NOMO-1 (cell line): ENCODE results near the gene NEUROG2.
A peak's percentile ranks its signal among the peaks of the same experiment; 100 is the strongest.
"Not testable (repeated sequence)": the region's sequence is repeated elsewhere in the genome, so short reads cannot be mapped to it uniquely, and the experiment has no call there.

Source experiments
- DNase-seq, 2 experiments: peaks; one replicate each; lab custom pipeline; 2025; ENCODE audit not compliant: unreplicated experiment in 2 of 2; lab: John Stamatoyannopoulos, UW

Gene NEUROG2

DNA sequence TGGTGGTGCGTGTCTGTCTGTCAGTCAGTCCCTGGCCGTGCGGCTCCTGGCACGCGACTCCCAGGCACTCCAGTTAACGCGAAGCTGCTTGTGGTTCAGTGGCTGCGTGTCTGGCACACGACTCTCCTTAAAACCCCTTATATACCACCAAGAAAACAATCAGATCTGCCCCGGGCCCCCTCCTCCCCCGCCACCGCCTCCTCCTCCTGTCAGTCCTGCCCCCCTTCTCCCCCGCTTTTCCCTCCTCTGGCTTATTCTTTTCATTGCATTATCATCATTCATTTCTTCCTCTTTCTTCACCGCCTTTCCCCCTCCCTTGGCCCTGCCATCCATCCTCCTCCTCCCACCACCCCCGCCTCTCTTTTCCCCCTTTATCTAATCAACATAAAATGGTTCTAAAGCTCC lies at the start of gene NEUROG2:
Gene NEUROG2, minus strand, starts transcription at position 115 of the 405 bp plus-strand sequence. CDS start 705 bp downstream, outside the sequence.
- no peak for DNase-seq

GRCh38 chr4:112564706-112565270 lies 48.8 kb upstream of the NEUROG2 start:
- no peak for DNase-seq

DNA sequence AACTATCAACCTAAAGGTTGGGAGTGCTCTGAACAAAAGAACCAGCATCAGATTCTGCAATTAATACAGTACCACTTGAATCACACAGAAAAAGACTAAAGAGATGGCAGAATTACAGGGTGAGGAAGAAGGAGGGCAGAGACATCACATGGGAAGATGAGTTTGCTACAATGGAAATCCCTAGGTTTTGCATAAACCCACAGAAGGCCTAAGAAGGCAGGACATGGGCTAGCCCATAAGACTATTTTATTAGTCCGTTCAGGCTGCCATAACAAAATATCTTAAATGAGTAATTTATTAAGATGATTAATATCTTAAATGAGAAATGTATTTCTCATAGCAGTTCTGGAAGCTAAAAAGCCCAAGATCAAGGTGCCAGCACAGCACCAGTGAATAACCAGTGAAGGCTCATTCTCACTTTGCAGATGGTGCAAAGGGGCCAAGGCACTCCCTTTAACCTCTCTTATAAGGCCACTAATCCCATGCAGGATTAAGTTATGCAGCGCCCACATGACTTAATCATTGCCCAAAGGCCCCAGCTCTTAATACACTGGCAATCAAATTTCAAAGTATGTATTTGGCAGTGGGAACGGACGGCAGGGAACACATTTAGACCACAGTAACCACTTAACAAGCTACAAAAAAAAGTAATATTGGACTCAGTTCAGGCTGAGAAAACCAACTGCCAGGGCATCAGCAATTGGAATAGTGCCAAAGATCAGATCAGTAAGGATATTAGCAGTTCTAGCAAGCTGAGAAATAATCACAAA lies 47.6 kb upstream of the NEUROG2 start:
- no peak for DNase-seq

GRCh38 chr4:112562254-112562879 lies 46.4 kb upstream of the NEUROG2 start:
- no peak for DNase-seq

GRCh38 chr4:112560084-112560483 lies 44.1 kb upstream of the NEUROG2 start:
- DNase-seq: peak; percentile 61 to 94

DNA sequence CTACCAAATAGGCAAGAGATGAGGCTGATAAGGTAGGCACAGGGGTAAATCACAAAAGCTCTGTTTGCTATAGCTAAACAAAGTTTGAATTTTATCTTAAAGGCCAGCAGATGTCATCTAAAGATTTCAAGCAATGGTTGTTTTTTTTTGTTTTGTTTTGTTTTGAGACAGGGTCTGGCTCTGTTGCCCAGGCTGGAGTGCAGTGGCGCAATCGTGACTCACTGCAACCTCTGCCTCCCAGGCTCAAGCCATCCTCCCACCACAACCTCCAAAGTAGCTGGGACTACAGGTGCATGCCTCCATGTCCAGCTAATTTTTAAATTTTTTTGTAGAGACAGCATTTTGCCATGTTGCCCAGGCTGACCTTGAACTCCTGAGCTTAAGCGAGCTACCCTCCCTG lies 43.1 kb upstream of the NEUROG2 start:
- DNase-seq: no peak

GRCh38 chr4:112557676-112558411 lies 41.9 kb upstream of the NEUROG2 start:
- no peak for DNase-seq

DNA sequence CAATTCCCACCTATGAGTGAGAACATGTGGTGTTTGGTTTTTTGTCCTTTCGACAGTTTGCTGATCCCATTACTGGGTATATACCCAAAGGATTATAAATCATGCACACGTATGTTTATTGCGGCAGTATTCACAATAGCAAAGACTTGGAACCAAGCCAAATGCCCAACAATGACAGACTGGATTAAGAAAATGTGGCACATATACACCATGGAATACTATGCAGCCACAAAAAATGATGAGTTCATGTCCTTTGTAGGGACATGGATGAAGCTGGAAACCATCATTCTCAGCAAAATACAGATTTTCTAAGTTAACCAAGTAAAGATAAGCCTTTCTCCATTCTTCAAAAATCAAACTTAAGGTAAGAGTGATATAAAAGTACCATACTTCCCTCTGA lies 38.3 kb upstream of the NEUROG2 start:
- DNase-seq: not testable (repeated sequence)

- DNase-seq: no peak
Measured at GRCh38 chr4:112552668-112553067, 36.7 kb upstream of the NEUROG2 start.

DNA sequence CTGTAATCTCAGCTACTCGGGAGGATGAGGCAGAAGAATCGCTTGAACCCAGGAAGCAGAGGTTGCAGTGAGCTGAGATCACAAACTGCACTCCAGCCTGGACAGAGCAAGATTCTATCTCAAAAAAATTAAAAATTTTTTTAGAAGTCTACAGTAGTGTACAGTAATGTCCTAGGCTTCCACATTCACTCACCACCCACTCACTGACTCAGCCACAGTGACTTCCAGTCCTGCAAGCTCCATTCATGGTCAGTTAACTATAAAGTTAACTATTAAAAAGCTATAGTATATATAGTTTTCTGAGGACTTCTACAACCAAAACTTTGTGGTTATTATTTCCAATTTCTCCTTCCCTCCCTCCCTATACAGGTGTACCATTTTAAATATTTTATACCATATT lies 34.7 kb upstream of the NEUROG2 start:
- DNase-seq: no peak

DNA sequence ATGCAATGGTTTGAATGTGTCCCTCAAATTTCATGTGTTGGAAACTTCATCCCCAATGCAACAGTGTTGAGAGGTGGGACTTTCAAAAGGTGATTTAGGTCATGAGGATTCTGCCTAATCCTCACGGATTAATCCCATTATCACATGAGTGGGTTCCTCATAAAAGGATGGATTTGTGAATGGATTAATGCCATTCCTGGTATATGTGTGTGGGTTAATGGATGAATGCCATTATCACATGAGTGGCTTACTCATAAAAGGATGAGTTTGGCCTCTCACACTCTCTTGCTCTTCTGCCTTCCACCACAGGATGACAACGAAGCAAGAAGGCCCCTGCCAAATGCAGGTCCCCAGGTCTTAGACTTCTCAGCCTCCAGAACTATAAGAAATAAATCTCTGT lies 30.5 kb upstream of the NEUROG2 start:
- no peak for DNase-seq

- peak; percentile 33 to 78 for DNase-seq
Measured at GRCh38 chr4:112545346-112545745, 29.4 kb upstream of the NEUROG2 start.

DNA sequence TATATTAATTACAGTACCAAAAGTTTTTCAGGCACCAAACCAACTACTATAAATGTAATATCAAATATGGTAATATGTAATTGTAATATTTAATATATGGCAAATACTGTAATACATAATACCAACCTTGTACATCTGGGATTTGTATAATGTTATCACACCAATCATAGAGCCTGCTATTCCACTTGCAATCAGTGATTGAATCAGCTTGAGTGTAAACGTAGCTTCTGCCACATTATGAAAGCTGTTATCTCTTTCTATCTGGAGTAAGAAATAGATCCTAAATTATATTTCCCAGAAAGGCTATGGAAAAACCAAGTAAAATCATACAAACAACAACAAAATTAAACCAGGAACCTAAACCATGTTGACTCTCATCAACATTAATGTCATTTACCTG lies 24.7 kb upstream of the NEUROG2 start:
- no peak for DNase-seq

DNA sequence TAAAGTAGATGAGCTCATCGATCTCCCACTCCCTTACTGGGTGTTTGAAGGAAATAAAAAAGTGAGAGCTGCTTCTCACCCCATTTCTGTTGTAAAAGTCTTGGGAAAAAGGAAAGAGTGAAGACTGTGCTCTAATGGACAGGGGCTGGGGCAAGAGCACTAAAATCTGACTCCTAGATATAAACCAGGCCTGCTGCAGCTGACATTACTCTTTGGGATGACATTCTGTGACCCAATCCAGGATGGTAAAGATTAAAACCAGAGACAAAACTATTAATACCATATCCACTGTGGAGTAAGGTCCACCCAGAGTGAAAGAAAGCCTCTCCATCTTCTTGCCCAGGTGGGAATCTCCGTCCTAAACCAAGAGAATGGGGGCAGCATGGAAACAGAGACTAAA lies 20.1 kb upstream of the NEUROG2 start:
- DNase-seq: no peak

DNA sequence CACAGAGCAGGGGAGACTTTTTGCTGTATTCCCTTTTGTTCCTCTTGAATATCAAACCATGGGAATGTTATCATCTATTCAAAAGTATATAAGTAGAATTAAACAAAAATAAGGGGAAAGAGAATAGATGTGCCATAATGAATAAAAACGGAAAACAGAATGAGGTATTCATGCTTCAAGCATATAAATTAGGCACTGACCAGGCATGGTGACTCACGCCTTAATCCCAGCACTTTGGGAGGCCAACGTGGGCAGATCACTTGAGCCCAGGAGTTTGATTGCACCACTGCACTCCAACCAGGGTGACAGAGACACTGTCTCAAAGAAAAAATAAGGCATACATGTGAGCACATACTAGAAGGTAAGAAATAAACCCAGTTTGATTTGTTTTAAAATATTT lies 16.3 kb upstream of the NEUROG2 start:
- no peak for DNase-seq

- DNase-seq: no peak
Measured at GRCh38 chr4:112531146-112531545, 15.2 kb upstream of the NEUROG2 start.

GRCh38 chr4:112526061-112526460 lies 10.1 kb upstream of the NEUROG2 start:
- no peak for DNase-seq

DNA sequence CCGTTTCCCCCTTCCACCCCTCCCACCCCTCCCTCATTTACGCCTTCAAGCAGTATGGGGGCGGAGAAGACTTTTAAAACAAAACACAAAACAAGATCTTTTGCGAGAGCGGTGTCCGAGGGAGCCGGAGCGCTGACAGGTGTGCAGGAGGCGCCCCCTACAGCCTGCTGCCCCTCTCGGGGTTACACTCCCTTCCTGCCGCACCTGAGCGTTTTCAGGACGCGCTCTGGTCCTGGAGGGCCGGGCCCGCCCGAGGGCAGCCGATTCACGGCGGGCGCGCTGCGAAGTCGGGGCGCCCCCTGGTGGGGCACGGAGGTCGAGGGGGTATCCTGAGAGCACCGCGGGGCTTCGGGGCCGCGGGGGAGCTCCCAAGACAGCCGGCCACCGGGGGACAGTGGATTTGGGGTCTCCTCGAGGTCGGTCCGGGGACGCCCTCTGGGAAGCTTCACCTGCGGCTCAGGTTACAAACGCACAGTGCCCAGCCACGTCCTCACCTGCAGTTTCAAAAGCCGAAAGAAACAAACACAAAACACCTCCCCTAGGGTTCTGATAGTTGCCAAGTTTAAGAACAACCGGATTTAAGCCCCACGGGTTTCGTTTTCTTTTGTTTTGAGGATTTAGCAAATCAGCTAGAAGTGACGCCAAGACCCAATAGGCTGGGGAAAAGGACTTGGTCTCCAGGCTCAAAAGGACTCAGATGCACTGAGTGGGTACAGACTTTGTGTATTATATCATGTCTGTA lies 8.0 kb upstream of the NEUROG2 start:
- DNase-seq: peak in 1 of 2 experiments; percentile 49

- DNase-seq: peak; percentile 48 to 71
Measured at GRCh38 chr4:112523008-112523721, 7.2 kb upstream of the NEUROG2 start.

DNA sequence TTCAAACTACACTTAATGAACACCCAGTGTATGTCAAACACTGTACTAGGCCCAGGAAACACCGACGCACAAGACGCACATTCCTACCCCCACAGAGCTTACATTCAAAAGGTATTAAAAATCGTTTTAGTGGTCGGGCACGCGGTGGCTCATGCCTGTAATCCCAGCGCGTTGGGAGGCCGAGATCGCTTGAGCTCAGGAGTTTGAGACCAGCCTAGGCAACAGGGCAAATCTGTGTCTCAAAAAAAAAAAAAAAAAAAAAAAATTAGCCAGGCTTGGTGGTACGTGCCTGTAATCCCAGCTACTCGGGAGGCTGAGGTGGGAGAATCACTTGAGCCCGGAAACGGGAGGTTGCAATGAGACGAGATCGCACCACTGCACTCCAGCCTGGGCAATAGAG lies 6.5 kb upstream of the NEUROG2 start:
- not testable (repeated sequence) for DNase-seq
